ENCODE data around the gene ATP10A. TPM values are rescaled to one million over a fixed set of nuclear protein-coding genes. Genes with fewer than 3 reads are reported as not detected.
A peak's percentile ranks its signal among the peaks of the same experiment; 100 is the strongest.

ATP10A gene
- total RNA-seq, 4 donors from 2014 or later = 8.1 to 36.0 (median 17.9) TPM

DNA sequence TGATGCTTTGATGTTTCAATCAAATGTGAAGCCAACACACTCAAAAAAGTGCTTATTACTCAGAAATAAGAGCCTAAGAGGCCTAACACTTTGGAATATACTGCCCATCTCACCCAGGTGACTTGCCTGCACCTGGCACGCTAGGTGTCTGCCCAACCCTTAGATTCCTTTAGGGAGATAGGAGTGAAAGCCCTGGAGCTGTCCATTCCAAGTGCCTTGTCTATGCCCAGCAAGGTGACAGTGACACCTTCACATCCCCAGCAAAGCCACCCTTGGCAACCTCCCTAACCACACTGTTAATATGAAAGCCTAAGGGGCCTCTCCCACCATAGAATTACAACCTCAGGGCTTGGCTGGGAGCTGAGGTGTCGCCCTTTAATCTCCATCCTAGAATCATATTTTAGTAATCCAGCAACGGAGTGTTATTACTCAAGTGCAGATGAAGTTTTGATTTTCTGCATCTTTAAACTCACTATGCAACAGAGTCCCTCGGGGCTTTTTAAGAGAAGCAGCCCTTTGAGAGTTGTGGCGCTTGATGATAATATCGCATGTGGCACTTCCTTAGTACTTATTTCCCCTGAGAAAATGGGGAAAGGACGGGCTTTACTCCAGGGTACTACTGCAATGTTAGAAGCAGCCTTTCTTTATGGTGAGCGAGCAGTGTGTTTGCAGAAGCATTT is 24.8 kb downstream of the ATP10A start:
- TF ChIP-seq, protein P1, sequence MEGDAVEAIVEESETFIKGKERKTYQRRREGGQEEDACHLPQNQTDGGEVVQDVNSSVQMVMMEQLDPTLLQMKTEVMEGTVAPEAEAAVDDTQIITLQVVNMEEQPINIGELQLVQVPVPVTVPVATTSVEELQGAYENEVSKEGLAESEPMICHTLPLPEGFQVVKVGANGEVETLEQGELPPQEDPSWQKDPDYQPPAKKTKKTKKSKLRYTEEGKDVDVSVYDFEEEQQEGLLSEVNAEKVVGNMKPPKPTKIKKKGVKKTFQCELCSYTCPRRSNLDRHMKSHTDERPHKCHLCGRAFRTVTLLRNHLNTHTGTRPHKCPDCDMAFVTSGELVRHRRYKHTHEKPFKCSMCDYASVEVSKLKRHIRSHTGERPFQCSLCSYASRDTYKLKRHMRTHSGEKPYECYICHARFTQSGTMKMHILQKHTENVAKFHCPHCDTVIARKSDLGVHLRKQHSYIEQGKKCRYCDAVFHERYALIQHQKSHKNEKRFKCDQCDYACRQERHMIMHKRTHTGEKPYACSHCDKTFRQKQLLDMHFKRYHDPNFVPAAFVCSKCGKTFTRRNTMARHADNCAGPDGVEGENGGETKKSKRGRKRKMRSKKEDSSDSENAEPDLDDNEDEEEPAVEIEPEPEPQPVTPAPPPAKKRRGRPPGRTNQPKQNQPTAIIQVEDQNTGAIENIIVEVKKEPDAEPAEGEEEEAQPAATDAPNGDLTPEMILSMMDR (IDR thresholded peaks at IDR 0.05) = no peak
- no peak for TF ChIP-seq EP300 (IDR thresholded peaks at IDR 0.05)
- TF ChIP-seq POLR2A (IDR thresholded peaks at IDR 0.05) = no peak
- DNase-seq (ENCODE audit: low spot score in 2 of 2) = no peak
- H3K4me1 ChIP-seq = no peaks in the 10 kb centered on the region
- H3K4me3 ChIP-seq = no peak overlapping the region
- no peaks in the 10 kb centered on the region for H3K9me3 ChIP-seq
- no peaks in the 10 kb centered on the region for H3K36me3 ChIP-seq
- H3K27ac ChIP-seq = no peak overlapping the region
- H3K27me3 ChIP-seq = no peaks in the 10 kb centered on the region
- WGBS, 2 donors = 48 to 67% methylated on average over 8 of the region's 8 CpGs

DNA sequence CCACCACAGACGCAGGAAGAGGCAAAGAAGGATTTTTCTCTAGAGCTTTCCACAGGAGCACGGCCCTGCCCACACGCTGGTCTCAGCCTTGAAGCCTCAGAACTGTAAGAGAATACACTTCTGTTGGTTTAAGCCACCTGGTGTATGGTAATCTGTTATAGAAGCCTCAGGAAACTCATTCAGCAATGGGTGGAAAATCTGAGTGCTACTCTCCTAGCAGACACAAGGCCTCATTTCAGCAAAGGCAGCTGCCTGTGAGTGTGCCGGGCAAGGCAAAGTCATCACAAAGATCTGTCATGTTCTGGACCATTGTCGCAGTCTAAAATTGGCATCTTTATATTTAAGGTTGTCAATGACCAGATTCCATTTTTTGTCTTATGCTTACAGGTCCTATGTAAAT is 31.0 kb downstream of the ATP10A start:
- H3K9me3 ChIP-seq = no peaks in the 10 kb centered on the region
- no peaks in the 10 kb centered on the region for H3K36me3 ChIP-seq
- no peaks in the 10 kb centered on the region for H3K27me3 ChIP-seq
- H3K27ac ChIP-seq = peak overlapping the region in 2 of 4 donors; percentile 74 to 80
- no peak for DNase-seq (ENCODE audit: low spot score in 2 of 2)
- TF ChIP-seq, protein P1 (IDR thresholded peaks at IDR 0.05) = no peak
- TF ChIP-seq EP300 (IDR thresholded peaks at IDR 0.05) = no peak
- TF ChIP-seq POLR2A (IDR thresholded peaks at IDR 0.05) = no peak
- peaks cover 0 to 24% (median 0%) of the 10 kb centered on the region in 4 donors for H3K4me1 ChIP-seq
- 70 to 73% methylated on average over 5 of the region's 5 CpGs for WGBS, 2 donors
- H3K4me3 ChIP-seq = no peak overlapping the region

DNA sequence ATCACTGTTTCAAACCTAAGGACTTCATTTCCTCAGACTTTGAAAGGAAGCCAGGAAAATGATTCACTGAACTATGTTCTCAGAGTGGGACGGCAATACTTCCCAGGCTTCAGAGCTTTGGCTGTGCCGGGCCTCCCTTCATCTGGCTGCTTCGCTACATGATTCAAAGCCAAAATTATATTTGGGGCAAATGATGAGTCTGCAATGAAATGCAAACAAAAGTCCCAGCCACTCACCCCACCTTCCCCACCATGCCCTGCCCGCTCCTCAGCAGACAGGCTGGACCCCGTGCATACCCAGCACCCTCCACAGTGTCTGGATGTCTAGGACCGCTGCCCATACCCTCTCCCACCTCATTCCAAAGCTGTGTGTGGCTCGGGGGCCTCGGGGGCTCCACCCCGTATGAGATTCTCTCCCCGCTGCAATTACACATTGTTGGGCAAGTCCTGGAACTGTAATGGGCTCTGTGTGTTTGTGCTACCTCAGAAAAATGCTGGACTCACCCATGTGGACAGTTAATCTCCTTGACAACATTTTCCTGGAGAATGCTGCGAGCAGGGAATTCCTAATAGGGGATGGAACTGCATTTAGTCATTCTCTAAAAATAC is 32.2 kb downstream of the ATP10A start:
- H3K36me3 ChIP-seq = no peaks in the 10 kb centered on the region
- H3K27me3 ChIP-seq = no peaks in the 10 kb centered on the region
- peak overlapping the region in 1 of 4 donors; percentile 27 for H3K4me3 ChIP-seq
- peaks cover 0 to 8% (median 3%) of the 10 kb centered on the region in 4 donors for H3K9me3 ChIP-seq
- TF ChIP-seq EP300 (IDR thresholded peaks at IDR 0.05) (peak in 1 of 2 donors; percentile 50), POLR2A (IDR thresholded peaks at IDR 0.05) (no peak)
- peak overlapping the region in 2 of 4 donors; percentile 79 to 80 for H3K27ac ChIP-seq
- H3K4me1 ChIP-seq = peaks cover 0 to 24% (median 0%) of the 10 kb centered on the region in 4 donors
- DNase-seq (ENCODE audit: low spot score in 2 of 2) = peak in 1 of 2 donors; percentile 39
- 50 to 53% methylated on average over 10 to 11 of the region's 11 CpGs for WGBS, 2 donors

DNA sequence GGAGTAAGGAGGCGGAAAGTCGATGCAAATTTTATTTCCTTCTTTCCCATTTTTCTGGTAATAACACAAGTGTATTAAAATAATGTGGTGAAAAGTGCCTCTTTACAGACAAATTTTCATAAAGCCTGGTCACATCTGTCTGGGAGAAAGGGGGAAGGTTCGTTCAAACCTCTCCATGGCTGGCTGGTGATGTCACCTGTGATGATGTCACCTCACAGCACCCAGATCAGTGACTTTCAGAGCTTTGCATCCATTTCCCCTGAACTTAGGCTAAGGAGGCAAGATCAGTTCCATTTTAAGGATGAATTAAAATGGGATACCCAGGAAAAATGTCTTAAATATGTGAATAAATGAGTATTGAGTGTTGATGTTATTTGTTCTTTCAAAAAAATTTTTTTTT is 34.1 kb downstream of the ATP10A start:
- Histone ChIP-seq H3K36me3 (no peaks in the 10 kb centered on the region), H3K4me1 (peaks cover 0 to 24% (median 0%) of the 10 kb centered on the region in 4 donors), H3K4me3 (no peak overlapping the region), H3K27ac (no peak overlapping the region), H3K9me3 (peaks cover 0 to 21% (median 3%) of the 10 kb centered on the region in 4 donors), H3K27me3 (no peaks in the 10 kb centered on the region)
- TF ChIP-seq, protein P1 (IDR thresholded peaks at IDR 0.05) = no peak
- TF ChIP-seq EP300 (IDR thresholded peaks at IDR 0.05) (no peak), POLR2A (IDR thresholded peaks at IDR 0.05) (no peak)
- no peak for DNase-seq (ENCODE audit: low spot score in 2 of 2)
- WGBS, 2 donors = 83 to 86% methylated on average over 3 of the region's 3 CpGs

DNA sequence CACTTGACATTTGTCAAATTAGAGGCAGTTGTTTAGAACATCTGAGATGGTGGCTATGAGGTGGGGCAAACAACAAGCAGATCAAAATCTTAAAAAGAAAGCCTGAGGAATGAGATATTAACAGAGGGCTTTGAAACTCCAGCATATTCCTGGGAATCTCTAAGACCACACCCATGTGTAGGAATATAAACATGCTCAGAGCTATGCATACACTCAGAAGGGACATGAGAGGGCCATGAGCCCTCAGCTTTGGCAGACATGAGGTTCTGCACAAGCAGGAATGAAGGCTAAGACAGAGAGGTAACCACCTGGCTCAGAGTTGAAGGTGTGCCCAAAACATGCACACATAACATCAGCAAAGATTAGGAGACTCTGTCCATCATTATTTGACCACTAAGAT is 37.9 kb downstream of the ATP10A start:
- H3K9me3 ChIP-seq = peaks cover 0 to 21% (median 3%) of the 10 kb centered on the region in 4 donors
- H3K27me3 ChIP-seq = no peaks in the 10 kb centered on the region
- no peak overlapping the region for H3K4me3 ChIP-seq
- H3K36me3 ChIP-seq = no peaks in the 10 kb centered on the region
- no peak overlapping the region for H3K27ac ChIP-seq
- DNase-seq (ENCODE audit: low spot score in 2 of 2) = no peak
- H3K4me1 ChIP-seq = peaks cover 0 to 6% (median 0%) of the 10 kb centered on the region in 4 donors
- TF ChIP-seq, protein P1 (IDR thresholded peaks at IDR 0.05) = no peak
- TF ChIP-seq EP300 (IDR thresholded peaks at IDR 0.05) (no peak), POLR2A (IDR thresholded peaks at IDR 0.05) (no peak)
